Activated CD4-positive, CD25-positive, alpha-beta regulatory T cell treated with anti-CD3 and anti-CD28 coated beads, Interleukin-2, amount 50 U/mL, for 16 hours (primary cell): ENCODE results near the gene MSH4.
"Not testable (repeated sequence)": the region's sequence is repeated elsewhere in the genome, so short reads cannot be mapped to it uniquely, and the experiment has no call there.

ENCODE experiments used
- DNase-seq: peaks from one replicate; pipeline ENCODE4 v3.0.0-alpha.2; 2020; ENCODE audit warnings: low read depth, low spot score

Gene MSH4

DNA sequence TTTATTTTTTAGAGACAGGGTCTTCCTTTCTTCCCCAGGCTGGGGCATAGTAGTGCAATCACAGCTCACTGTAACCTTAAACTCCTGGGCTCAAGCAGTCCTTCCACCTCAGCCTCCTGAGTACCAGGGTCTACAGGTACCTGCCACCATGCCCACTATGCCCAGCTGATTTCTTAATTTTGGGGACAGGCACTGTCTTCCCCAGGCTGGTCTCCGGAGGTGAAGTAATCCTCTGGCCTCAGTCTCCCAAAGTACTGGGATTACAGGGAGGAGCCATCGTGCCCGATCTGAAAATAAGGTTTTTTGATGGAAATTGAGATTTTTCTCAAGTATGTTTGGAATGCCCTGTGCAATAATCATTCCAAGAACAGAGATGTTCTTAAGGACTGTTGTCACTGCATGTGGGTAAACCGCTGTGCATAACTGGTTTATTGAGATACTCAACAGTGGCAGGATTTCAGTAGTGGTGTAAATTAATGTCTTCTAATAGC is 934 bp upstream of the MSH4 start:
- no peak for DNase-seq

DNA sequence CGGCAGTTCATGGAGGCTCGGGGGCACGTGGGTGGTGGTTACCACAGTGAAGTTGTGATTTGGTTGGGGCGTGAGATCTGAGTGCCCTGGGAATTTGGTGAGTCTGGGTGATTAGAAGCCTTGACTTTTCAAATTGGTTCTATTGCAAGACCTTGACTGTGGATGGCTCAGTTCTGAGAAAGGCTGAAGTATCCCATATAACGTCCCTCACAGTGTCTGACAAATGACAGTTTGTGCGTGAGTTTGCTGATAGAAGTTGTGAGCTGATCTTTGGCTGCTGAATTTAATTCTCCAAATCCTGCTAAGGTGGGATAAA is 549 bp downstream of the MSH4 start:
- DNase-seq = no peak

DNA sequence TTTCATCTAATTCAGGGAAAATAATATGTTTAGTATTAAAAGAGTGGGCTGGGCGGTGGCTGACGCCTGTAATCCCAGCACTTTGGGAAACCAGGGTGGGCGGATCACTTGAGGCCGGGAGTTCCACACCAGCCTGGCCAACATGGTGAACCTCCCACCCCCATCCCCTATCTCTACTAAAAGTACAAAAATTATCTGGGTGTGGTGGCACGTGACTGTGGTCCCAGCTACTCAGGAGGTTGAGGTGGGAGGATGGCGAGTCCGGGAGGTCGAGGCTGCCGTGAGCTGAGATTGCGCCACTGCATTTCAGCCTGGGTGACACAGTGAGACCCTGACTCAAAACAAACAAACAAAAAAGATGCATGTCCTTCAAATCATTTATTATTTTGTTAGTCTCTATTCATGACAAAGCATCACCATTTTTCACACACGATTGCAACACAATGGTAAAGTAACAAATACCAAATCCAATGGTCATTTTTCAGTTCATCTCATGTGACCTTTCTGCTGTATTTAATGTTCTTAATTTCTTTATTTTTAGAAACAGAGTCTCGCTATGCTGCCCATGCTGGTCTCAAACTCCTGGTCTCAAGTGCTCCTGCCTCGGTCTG is 1.0 kb downstream of the MSH4 start:
- no peak for DNase-seq

DNA sequence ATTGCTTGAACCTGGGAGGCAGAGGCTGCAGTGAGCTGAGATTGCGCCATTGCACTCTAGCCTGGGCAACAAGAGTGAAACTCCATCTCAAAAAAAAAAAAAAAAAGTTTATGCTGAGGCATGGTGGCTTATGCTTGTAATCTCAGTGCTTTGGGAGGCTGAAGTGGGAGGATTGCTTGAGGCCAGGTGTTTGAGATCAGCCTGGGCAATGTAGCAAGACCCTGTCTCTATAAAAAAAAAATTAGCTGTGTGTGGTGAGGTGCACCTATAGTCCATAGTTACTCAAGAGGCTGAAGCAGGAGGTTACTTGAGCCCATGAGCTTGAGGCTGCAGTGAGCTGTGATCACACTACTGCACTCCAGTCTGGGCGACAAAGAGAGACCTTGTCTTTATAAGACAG is 4.8 kb downstream of the MSH4 start:
- not testable (repeated sequence) for DNase-seq

DNA sequence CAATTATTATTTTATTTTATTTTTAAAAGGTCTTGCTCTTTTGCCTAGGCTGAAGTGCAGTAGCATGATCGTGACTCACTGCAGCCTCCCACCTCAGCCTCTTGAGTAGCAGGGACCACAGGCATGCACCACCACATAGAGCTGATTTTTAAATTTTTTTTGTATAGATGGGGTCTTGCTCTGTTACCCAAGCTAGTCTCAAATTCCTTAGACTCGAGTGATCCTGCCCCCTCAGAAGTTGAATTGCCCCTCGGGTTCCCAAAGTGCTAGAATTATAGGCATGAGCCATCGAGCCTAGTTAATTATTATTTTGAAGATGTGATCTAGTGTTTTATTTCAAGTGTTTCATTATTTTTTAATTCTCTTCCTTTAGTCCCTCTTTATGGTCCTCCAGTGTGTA is 12.2 kb downstream of the MSH4 start:
- no peak for DNase-seq

DNA sequence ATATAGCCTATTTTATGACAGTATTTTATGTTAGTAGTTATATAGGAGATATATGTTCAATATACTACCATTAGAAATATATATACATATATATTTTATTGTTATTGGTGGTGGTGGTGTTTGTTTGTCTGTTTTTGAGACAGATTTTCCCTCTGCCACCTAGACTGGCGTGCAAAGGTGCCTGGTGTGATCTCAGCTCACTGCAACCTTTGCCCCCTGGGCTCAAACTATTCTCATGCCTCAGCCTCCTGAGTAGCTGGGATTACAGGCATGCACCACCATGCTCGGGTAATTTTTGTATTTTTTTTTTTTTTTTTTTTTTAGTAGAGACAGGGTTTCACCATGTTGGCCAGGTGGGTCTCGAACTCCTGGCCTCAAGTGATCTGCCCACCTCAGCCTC is 13.4 kb downstream of the MSH4 start:
- not testable (repeated sequence) for DNase-seq

DNA sequence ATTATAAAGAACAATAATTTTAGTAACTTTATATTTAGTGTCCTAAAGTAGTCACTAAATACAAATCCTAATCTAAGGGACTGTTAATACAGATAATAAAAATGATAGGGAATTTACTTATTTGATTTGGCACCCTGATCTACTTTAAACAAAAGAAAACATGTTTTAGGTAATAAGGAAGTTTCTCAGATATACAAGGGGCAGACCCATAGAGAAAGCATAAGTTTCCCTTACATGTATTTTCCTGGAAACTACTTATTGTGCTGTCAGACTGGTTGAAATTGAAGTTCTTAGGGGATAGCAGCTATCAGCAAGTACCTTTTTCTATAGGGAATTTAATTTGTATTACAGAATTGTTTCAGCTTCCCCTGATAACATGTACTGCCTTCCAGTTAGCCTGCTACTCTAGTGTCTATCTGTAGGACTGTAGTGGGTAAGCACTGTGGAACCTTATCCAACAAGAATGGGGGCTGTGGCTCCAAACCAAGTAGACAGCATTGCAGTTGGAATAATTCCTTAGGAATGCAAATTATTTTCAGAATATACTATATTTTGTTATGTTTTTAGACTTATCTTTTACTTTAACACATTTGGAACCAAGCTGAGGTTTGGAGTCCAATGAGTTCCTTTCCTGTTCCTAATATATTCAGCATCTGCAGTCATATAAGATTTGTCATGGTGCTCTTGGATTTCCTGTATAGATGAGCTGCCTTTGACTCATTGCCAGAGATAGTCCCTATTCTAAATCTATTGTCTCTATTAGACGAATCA is 14.7 kb downstream of the MSH4 start:
- no peak for DNase-seq

DNA sequence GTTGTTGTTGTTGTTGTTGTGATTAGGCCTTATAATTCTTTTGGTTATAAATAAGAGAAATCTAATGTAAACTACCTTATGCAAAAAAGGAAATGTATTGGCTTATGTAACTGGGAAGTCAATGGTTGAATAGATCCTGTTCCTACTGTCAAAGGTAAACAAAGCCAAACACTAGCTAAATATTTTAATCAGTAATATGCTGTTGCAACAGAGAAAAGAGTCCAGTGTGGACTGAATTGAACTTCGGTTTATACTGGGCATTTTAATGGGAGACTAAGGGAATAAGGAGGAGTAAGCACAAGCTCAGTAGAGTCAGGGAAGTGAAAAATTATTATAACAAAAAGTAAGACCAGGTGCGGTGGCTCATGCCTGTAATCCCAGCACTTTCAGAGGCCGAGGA is 15.4 kb downstream of the MSH4 start:
- no peak for DNase-seq

DNA sequence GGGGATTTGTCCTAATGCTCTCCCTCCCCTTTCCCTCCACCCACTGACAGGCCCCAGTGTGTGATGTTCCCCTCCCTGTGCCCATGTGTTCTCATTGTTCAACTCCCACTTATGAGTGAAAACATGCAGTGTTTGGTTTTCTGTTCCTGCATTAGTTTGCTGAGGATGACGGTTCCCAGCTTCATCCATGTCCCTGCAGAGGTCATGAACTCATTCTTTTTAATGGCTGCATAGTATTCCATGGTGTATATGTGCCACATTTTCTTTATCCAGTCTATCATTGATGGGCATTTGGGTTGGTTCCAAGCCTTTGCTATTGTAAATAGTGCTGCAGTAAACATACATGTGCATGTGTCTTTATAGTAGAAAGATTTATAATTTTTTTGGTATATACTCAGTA is 26.9 kb downstream of the MSH4 start:
- DNase-seq = not testable (repeated sequence)

DNA sequence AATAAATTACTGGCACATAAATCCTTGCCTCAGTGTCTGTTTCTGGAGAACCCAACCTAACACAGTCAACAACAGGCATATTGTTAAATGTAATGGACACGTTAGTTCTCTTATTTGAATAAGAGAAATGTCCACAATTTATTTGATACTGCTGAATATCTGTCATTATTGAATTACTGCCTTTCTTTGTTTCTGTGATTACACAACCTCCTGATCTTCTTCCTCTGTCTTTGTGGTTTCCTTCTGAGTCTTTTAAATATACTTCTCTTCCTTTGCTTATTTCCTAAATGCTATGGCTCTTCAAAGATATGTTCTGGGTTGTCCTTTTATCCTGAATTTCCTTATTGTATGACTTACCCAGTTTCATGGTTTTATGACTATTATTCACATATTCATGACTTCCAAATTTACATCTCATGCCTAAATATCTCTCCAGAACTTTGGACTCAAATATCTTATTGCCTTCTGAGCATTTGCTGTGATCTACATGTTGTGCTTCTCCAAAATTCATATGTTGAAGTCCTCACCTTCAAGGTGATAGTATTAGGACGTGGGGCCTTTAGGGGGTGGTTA is 39.9 kb downstream of the MSH4 start:
- DNase-seq = no peak

DNA sequence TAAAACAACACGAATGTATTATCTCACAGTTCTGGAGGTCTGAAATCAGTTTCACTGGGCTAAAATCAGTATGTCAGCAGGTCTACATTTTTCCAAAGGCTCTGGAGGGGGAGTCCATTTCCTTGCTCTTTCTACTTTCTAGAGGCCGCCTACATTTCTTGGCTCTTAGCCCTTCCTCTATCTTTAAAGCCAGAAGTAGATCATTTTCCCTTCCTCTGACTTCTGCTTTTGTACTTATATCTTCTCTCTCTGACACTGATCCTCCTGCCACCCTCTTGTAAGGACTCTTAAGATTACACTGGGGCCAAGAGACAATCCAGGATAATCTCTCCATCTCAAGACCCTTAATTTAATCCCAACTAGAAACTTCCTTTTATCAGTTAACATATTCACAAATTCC is 41.4 kb downstream of the MSH4 start:
- no peak for DNase-seq

DNA sequence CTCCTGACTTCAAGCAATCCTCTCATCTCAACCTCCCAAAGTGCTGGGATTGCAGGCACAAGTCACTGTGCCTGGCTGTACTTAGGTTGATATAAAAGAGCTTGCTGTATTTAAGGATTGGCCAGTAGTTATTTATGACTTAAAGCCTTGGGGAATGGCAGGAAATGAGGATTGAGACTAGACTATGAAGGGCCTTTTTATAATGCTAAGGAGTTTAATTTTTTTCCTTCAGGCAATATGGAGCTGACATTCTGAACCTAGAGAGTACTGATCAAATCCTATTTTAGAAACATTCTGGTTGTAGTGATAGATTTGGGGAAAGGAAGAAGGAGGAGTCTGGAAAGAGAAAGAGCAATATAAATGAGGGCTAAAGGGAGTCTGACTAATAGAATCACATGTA is 44.7 kb downstream of the MSH4 start:
- DNase-seq = no peak

DNA sequence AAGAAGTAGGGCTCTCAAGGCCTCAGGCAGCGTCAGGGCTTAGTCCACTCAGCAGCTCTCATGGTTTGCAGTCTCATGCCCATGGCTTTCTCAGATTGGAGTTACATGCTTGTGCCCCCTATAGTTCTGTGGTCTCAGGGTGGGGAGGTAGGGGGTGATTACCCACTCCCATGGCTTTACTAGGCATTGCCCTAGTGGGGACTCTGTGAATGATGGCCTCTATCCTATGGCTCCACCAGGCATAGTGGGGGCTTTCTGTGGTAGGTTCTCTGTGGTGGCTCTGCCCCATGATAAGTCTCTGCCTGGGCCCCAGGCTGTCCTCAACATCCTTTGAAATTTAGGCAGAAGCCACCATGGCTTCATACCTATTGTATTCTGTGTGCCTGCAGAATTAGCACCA is 48.9 kb downstream of the MSH4 start:
- no peak for DNase-seq

DNA sequence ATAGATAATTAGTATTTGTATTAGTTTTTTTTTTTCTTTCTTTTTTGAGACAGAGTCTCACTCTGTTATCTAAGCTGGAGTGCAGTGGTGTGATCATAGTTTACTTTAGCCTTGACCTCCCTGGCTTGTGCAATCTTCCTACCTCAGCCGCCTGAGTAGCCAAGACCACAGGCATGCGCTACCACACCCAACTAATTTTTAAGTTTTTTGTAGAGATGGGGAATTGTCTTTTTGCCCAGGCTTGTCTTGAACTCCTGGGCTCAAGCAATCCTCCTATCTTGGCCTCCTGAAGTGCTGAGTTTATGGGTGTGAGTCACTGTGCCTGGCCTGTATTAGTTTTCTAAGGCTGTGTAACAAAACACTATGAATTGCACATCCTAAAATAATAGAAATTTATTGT is 58.3 kb downstream of the MSH4 start:
- no peak for DNase-seq

DNA sequence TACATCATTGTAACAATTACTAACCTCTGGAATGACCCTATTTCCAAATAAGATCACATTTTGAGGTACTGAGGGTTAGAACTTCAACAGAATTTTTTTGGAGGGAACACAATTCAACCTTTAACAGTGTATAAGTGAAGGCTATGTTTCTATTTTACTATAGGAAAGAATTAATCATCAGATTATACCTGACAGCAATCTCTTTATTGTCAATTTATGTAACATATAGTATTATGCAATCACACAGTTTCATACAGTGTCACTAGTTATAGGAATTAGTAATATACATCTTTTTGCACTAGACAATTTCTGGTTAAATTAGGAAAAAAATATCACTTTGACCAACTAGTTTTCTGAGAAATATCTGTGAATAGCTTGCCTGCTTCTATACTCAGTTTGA is 59.1 kb downstream of the MSH4 start:
- DNase-seq = no peak

DNA sequence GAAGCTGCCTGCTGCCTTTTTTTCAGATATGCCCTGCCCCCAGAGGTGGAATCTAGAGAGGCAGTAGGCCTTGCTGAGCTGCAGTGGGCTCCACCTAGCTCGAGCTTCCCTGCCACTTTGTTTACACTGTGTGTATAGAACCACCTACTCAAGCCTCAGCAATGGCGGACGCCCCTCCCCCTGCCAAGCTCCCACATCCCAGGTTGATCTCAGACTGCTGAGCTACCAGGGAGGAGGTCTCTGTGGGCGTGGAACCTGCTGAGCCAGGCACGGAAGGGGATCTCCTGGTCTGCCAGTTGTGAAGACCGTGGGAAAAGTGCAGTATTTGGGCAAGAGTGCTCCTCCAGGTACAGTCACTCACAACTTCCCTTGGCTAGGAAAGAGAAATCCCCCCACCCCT is 65.1 kb downstream of the MSH4 start:
- DNase-seq = no peak

DNA sequence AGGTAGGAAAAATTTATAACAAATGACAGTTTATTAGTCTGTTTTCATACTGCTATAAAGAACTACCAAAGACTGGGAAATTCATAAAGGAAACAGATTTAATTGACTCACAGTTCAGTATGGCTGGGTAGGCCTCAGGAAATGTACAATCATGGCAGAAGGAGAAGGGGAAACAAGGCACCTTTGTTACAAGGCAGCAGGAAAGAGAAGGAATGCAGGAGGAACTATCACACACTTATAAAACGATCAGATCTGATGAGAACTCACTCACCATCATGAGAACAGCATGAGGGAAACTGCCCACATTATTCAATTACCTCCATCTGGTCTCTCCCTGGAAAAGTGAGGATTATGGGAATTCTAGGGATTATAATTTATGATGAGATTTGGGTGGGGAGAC is 74.3 kb downstream of the MSH4 start:
- no peak for DNase-seq

DNA sequence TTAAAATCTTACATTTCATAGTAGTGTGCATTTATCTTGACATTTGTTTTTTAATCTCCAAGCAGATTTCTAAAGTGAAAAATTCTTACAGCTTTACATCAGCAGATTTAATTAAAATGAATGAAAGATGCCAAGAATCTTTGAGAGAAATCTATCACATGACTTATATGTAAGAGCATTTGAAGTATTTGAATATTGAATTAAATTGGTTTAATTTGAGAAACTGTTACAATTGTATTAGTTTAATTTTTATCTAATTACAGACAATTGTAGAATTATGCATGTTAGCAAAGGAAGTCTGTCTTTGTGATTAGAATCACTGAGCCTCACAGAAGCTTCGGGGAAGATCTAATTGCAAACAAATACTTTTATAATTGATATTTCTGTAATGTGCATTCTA is 83.3 kb downstream of the MSH4 start:
- DNase-seq = no peak

DNA sequence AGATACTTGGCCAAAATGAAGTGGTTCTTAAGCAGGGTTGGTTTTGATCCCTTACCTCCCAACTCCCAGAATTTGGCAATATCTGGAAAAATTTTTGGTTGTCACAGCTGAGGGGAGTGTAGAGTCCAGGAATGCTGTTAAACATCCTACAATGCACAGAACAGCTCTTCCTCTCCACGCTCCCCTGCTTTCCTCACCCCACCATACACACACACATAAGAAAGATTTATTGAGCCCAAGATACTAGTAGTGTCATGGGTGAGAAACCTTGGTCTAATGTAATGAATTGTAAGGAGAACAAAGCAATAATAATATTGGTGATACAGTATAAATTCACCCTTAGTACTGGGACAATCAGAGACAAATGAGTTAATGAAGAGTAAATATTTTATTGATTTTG is 87.8 kb downstream of the MSH4 start:
- no peak for DNase-seq

DNA sequence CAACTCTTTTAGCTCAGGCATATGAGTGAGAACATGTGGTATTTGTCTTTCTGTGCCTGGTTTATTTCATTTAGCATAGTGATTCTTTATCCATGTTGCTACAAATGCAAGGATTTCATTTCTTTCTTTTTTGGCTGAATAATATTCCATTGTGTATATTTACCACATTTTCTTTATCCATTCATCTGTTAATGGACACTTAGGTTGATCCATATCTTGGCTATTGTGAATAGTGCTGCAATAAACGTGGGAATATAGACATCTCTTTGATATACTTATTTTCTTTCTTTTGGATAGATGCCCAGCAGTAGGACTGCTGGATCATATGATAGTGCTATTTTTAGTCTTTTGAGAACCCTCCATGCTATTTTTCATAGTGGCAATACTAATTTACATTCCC is 104.7 kb downstream of the MSH4 start:
- DNase-seq = no peak

DNA sequence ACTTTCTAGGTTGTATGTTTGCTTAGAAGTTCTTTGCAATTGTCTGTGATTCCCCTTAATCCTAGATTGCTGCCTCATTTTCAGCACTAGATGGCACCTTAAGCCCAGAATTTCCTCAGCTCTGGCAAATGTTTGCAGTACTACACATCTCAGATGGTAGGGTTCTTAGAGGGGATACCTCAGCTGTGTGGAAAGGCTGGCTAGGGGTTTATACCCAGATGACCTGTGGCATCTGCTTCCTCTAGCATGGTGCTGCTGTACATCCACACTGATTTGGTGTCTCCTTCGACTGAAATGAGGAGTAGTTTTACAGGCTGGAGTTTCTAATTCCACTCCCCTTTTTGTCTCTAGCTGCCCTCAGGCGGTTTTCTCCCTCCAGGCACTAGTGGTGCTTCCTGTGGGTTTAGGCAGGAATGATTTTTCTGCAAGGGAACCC is 112.1 kb downstream of the MSH4 start:
- no peak for DNase-seq

DNA sequence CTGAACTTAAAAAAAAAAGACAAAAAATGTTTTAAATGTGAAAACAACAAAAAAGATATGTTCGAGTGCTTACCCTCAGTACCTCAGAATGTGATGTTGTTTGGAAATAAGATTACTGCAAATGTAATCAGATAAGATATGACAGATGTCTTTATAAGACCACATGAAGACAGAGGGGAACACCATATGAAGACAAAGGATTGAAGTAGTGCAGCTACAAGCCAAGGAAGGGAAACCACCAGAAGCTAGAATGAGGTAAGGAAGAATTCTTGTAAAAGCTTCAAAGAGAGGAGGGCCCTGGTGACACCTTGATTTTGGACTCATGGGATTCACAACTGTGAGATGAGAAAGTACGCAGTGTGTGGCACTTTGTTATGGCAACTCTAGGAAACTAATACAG is 120.2 kb downstream of the MSH4 start:
- no peak for DNase-seq

DNA sequence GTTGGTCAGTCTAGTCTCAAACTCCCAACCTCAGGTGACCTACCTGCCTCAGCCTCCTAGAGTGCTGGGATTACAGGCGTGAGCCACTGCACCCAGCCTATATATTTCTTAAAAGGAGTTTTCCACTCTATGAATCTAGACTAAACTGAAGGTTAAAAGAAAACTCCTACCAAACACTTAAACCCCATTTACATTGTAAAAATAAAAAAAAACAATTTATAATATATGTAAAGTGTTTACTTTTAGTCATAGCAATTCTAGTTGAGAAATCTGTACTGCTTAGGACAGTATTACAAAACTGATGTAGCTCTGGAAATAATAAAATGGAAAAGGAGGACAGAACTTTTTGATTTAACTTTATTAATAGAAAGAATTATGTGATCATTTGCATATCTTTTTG is 126.0 kb downstream of the MSH4 start:
- DNase-seq = no peak
